Prostate gland (tissue), 2 donors: ENCODE data around the gene SLC4A2.

ENCODE experiments used
- POLR2A ChIP-seq: fragments of 450-650 bp; IDR thresholded peaks from one replicate; pipeline ENCODE4 v1.6.1; 2016; ENCODE audit warnings: antibody characterized with exemption, mild to moderate bottlenecking
- TF ChIP-seq, protein P1 (sequence below), 4 experiments: fragments of 200-600 bp in 2 of 4; fragments of 450-650 bp in 2 of 4; sonication (generic) in 2 of 4; IDR thresholded peaks; 1 replicate in 3 of 4; 2 replicates in 1 of 4; pipeline ENCODE4 v1.5.1; 2016 to 2019; ENCODE audit warnings: antibody characterized with exemption in 4 of 4, mild to moderate bottlenecking in 2 of 4, moderate library complexity in 2 of 4

- TF ChIP-seq, protein P1, sequence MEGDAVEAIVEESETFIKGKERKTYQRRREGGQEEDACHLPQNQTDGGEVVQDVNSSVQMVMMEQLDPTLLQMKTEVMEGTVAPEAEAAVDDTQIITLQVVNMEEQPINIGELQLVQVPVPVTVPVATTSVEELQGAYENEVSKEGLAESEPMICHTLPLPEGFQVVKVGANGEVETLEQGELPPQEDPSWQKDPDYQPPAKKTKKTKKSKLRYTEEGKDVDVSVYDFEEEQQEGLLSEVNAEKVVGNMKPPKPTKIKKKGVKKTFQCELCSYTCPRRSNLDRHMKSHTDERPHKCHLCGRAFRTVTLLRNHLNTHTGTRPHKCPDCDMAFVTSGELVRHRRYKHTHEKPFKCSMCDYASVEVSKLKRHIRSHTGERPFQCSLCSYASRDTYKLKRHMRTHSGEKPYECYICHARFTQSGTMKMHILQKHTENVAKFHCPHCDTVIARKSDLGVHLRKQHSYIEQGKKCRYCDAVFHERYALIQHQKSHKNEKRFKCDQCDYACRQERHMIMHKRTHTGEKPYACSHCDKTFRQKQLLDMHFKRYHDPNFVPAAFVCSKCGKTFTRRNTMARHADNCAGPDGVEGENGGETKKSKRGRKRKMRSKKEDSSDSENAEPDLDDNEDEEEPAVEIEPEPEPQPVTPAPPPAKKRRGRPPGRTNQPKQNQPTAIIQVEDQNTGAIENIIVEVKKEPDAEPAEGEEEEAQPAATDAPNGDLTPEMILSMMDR (IDR thresholded peaks at IDR 0.05) = no peak
- TF ChIP-seq POLR2A = no peak
These were observed 43.4 kb upstream of the SLC4A2 start for GRCh38 chr7:151015967-151016366.
